HG02943 (cell line): ENCODE measurements around the gene BTK.
"Not testable (repeated sequence)": the region's sequence is repeated elsewhere in the genome, so short reads cannot be mapped to it uniquely, and the experiment has no call there.

ENCODE experiments used
- ATAC-seq: cut with Tn5 transposase; IDR thresholded peaks from one replicate; pipeline ENCODE4 v1.9.1; 2021; ENCODE audit warnings: mild to moderate bottlenecking, low read depth, moderate library complexity; ENCODE audit not compliant: unreplicated experiment

BTK gene

GRCh38 chrX:101348452-101349192, 37.4 kb downstream of the BTK start, which contains the start of gene TIMM8A:
TIMM8A (minus strand) TSS chrX:101348742; CDS start chrX:101348664, 78 bp downstream.
- ATAC-seq: peak; percentile 97

DNA sequence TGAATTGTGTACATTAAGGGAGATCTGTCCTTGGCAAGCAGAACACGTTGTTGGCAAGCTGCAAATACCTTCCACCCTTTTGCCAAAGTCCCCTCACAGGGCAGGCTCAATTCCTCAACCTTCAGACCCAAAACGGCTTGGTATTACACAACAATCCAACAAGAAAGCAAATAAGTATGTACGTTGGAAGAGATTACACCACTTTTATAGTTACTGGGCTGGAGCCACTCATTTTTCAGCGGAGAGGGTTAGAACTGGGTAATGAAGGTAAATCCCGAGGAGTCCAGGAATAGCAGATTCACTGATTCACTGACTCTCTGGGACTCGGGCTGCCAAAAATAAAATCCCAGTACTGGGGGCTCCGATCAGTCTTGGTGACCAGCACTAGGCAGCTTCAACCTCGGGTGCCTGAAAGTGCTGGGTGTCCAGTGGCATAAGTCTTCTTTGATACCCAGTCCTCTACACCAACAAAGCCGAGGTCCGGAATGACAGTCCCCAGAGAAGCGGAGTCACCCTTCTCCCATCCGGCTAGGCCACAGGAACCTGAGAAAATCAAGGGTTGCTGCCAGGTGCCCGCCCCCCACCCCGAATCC, 38.0 kb downstream of the BTK start:
- peak; percentile 28 for ATAC-seq

- ATAC-seq: no peak
Observed at GRCh38 chrX:101337776-101338271, 48.2 kb downstream of the BTK start.

- ATAC-seq: not testable (repeated sequence)
Observed at GRCh38 chrX:101334310-101334709, 51.7 kb downstream of the BTK start.

GRCh38 chrX:101326600-101326999, 59.4 kb downstream of the BTK start:
- ATAC-seq: not testable (repeated sequence)

DNA sequence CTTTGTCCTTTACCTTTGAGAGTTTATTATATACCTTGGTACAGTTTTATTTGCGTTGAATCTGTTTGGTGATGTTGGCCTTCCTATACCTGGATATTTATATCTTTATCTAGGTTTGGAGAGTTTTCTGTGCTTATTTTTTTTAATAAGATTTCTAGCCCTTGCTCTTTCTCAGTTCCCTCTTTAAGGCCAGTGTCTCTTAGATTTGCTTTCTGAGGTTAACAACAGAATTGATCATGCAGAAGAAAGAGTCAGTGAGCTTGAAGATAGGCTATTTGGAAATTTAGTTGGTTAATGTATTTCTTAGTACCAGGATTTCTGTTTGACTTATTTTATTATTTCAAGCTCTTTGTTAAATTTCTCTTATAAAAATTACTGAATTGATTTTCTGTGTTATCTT, 82.2 kb downstream of the BTK start:
- no peak for ATAC-seq
